Mammary epithelial cell (primary cell): ENCODE measurements around the gene BICD2.

Experiments used
- CTCF ChIP-seq, 2 donors: IDR thresholded peaks in 1 of 2; conservative IDR thresholded peaks in 1 of 2; 2 replicates each; pipeline ENCODE4 v1.5.1; 2011 to 2012; ENCODE audit warnings: inconsistent platforms in 2 of 2, low read length in 2 of 2, mild to moderate bottlenecking in 2 of 2, control low read depth in 1 of 2, low read depth in 1 of 2; ENCODE audit not compliant: insufficient read depth in 1 of 2; ENCODE audit errors: extremely low read depth in 1 of 2
- EZH2 ChIP-seq: IDR thresholded peaks from 2 replicates; pipeline ENCODE4 v1.6.1; 2012; ENCODE audit warnings: low read length, inconsistent platforms, borderline replicate concordance

- TF ChIP-seq CTCF (conservative IDR thresholded peaks at IDR 0.05 in 1 of 2, IDR thresholded peaks at IDR 0.05 in 1 of 2; ENCODE audit: extremely low read depth in 1 of 2, insufficient read depth in 1 of 2, low read depth in 1 of 2, low read length in 2 of 2): no peak
- TF ChIP-seq EZH2: no peak
Observed at GRCh38 chr9:92711844-92712243, 52.8 kb downstream of the BICD2 start.
